Left kidney (tissue), 2 donors: ENCODE results near the gene AFF3. TPM values are rescaled to one million over a fixed set of nuclear protein-coding genes. Genes with fewer than 3 reads are reported as not detected.
A peak's percentile ranks its signal among the peaks of the same experiment; 100 is the strongest.
"Not testable (repeated sequence)": the region's sequence is repeated elsewhere in the genome, so short reads cannot be mapped to it uniquely, and the experiment has no call there.

Experiments used
- DNase-seq: peaks from one replicate; pipeline ENCODE4 v3.0.0-alpha.2; 2013
- polyA plus RNA-seq: library from polyadenylated mRNA; unstranded; fragments of 120-200 nt; gene quantifications from one replicate; pipeline ENCODE4 v1.2.1, GENCODE V29; 2013; ENCODE audit not compliant: insufficient read length

Gene AFF3
- polyA plus RNA-seq, 1 donor: 26.6 TPM

- DNase-seq: no peak
Observed at GRCh38 chr2:99786636-99787390, 355.6 kb downstream of the AFF3 start.

GRCh38 chr2:99784946-99785345 is 357.4 kb downstream of the AFF3 start:
- DNase-seq: no peak

- DNase-seq: no peak
Observed at GRCh38 chr2:99784282-99784681, 358.1 kb downstream of the AFF3 start.

- no peak for DNase-seq
Observed at GRCh38 chr2:99780276-99780675, 362.1 kb downstream of the AFF3 start.

- no peak for DNase-seq
Observed at GRCh38 chr2:99779276-99779675, 363.1 kb downstream of the AFF3 start.

- no peak for DNase-seq
Observed at GRCh38 chr2:99777656-99778290, 364.6 kb downstream of the AFF3 start.

- DNase-seq: no peak
Observed at GRCh38 chr2:99776906-99777646, 365.3 kb downstream of the AFF3 start.

GRCh38 chr2:99776206-99776905 is 366.0 kb downstream of the AFF3 start:
- DNase-seq: no peak

- DNase-seq: no peak
Observed at GRCh38 chr2:99775585-99775984, 366.8 kb downstream of the AFF3 start.

GRCh38 chr2:99773642-99774041 is 368.7 kb downstream of the AFF3 start:
- not testable (repeated sequence) for DNase-seq

- DNase-seq: peak; percentile 27
Observed at GRCh38 chr2:99772591-99773331, 369.6 kb downstream of the AFF3 start.

- no peak for DNase-seq
Observed at GRCh38 chr2:99771681-99772333, 370.6 kb downstream of the AFF3 start.

- no peak for DNase-seq
Observed at GRCh38 chr2:99770876-99771275, 371.5 kb downstream of the AFF3 start.

- DNase-seq: no peak
Observed at GRCh38 chr2:99765731-99766318, 376.6 kb downstream of the AFF3 start.

- no peak for DNase-seq
Observed at GRCh38 chr2:99763764-99764163, 378.6 kb downstream of the AFF3 start.

GRCh38 chr2:99762714-99763113 is 379.7 kb downstream of the AFF3 start:
- DNase-seq: no peak

- no peak for DNase-seq
Observed at GRCh38 chr2:99757611-99758114, 384.7 kb downstream of the AFF3 start.

- DNase-seq: no peak
Observed at GRCh38 chr2:99756059-99756458, 386.3 kb downstream of the AFF3 start.

- DNase-seq: no peak
Observed at GRCh38 chr2:99754210-99754609, 388.2 kb downstream of the AFF3 start.

- no peak for DNase-seq
Observed at GRCh38 chr2:99753505-99753904, 388.9 kb downstream of the AFF3 start.

GRCh38 chr2:99748344-99748743 is 394.0 kb downstream of the AFF3 start:
- no peak for DNase-seq
